IMR-90 (cell line): ENCODE results near the gene CHN2. TPM values are rescaled to one million over a fixed set of nuclear protein-coding genes. Genes with fewer than 3 reads are reported as not detected.

Experiments
- ATAC-seq: fragments of 200-7000 bp; cut with Tn5 transposase; 2 replicates; pipeline ENCODE4 v1.9.1; 2020; ENCODE audit warnings: low read depth, mild to moderate bottlenecking, moderate library complexity
- BruUV-seq: library from RNA; stranded (reverse); fragments of 400-500 nt; replicated peaks from 2 replicates; lab custom pipeline; 2021; lab: Mats Ljungman, UMichigan
- CTCF ChIA-PET: fragments of 300-600 bp; formaldehyde crosslinking; extraction: SDS; loops from one replicate; lab custom pipeline; 2021; ENCODE audit warnings: antibody characterized with exemption; lab: Yijun Ruan, JAX
- POLR2A ChIA-PET: fragments of 300-600 bp; sonication (Branson Sonifier 250); formaldehyde crosslinking; loops from one replicate; lab custom pipeline; 2022; ENCODE audit warnings: antibody characterized with exemption; ENCODE audit not compliant: unreplicated experiment; lab: Charles Lee
- DNase-seq: peaks from one replicate; pipeline ENCODE4 v3.0.0; 2013
- H2AFZ ChIP-seq: replicated peaks from 2 replicates; pipeline ENCODE3; 2013; ENCODE audit warnings: low read length, mild to moderate bottlenecking; ENCODE audit not compliant: poor library complexity
- H2AK5ac ChIP-seq: 2 replicates; pipeline ENCODE4 v1.6.1; 2013; ENCODE audit warnings: low read depth, low read length, inconsistent platforms
- H2AK9ac ChIP-seq: replicated peaks from 2 replicates; pipeline ENCODE3; 2013; ENCODE audit warnings: mild to moderate bottlenecking, low read depth, low read length, moderate library complexity; ENCODE audit not compliant: poor library complexity
- H2BK120ac ChIP-seq: 2 replicates; pipeline ENCODE4 v1.6.1; 2013; ENCODE audit warnings: low read depth, low read length, inconsistent platforms
- H2BK15ac ChIP-seq: 3 replicates; pipeline ENCODE4 v1.6.1; 2013; ENCODE audit warnings: low read depth, low read length, inconsistent platforms
- H2BK20ac ChIP-seq: 2 replicates; pipeline ENCODE4 v1.6.1; 2013; ENCODE audit warnings: low read depth, mild to moderate bottlenecking, inconsistent platforms, low read length, moderate library complexity
- H2BK5ac ChIP-seq: 2 replicates; pipeline ENCODE4 v1.6.1; 2013; ENCODE audit warnings: mild to moderate bottlenecking, low read depth, low read length, inconsistent platforms; ENCODE audit not compliant: poor library complexity, severe bottlenecking
- H3K14ac ChIP-seq: replicated peaks from 2 replicates; pipeline ENCODE4 v1.6.1; 2013; ENCODE audit warnings: low read depth, low read length, inconsistent platforms
- H3K18ac ChIP-seq: 2 replicates; pipeline ENCODE4 v1.6.1; 2013; ENCODE audit warnings: low read depth, low read length, control low read depth
- H3K23ac ChIP-seq: 2 replicates; pipeline ENCODE4 v1.6.1; 2013; ENCODE audit warnings: low read depth, low read length, inconsistent platforms
- H3K27ac ChIP-seq: 2 replicates; pipeline ENCODE4 v1.5.1; 2013; ENCODE audit warnings: mild to moderate bottlenecking, control low read depth, low read length; ENCODE audit not compliant: insufficient read depth
- H3K27me3 ChIP-seq: 2 replicates; pipeline ENCODE4 v1.6.1; 2013; ENCODE audit warnings: low read length; ENCODE audit not compliant: control insufficient read depth, insufficient read depth
- H3K36me3 ChIP-seq: 2 replicates; pipeline ENCODE4 v1.6.1; 2013; ENCODE audit warnings: low read length, mixed read lengths; ENCODE audit not compliant: control insufficient read depth, insufficient read depth
- H3K4ac ChIP-seq: 2 replicates; pipeline ENCODE4 v1.6.1; 2013; ENCODE audit warnings: low read depth, low read length, inconsistent platforms
- H3K4me1 ChIP-seq: 2 replicates; pipeline ENCODE4 v1.6.1; 2013; ENCODE audit warnings: low read length, mixed read lengths; ENCODE audit not compliant: control insufficient read depth, insufficient read depth
- H3K4me2 ChIP-seq: 2 replicates; pipeline ENCODE4 v1.6.1; 2013; ENCODE audit warnings: low read depth, mild to moderate bottlenecking, control low read depth, low read length, moderate library complexity
- H3K4me3 ChIP-seq: 2 replicates; pipeline ENCODE4 v1.5.1; 2013; ENCODE audit warnings: low read depth, mild to moderate bottlenecking, control low read depth, low read length, moderate library complexity; ENCODE audit not compliant: insufficient read depth
- H3K56ac ChIP-seq: 2 replicates; pipeline ENCODE4 v1.6.1; 2013; ENCODE audit warnings: low read length, inconsistent platforms; ENCODE audit not compliant: insufficient read depth; ENCODE audit errors: extremely low read depth
- H3K79me1 ChIP-seq, 2 experiments: 2 replicates each; pipeline ENCODE4 v1.6.1; 2013; ENCODE audit warnings: low read length in 2 of 2, inconsistent platforms in 1 of 2, low read depth in 1 of 2
- H3K9ac ChIP-seq: 2 replicates; pipeline ENCODE4 v1.6.1; 2013; ENCODE audit warnings: low read depth, low read length, control low read depth
- H3K9me1 ChIP-seq: 2 replicates; pipeline ENCODE4 v1.6.1; 2013; ENCODE audit warnings: low read length, inconsistent platforms; ENCODE audit not compliant: insufficient read depth
- H3K9me3 ChIP-seq: 2 replicates; pipeline ENCODE4 v1.6.1; 2013; ENCODE audit warnings: low read length; ENCODE audit not compliant: control insufficient read depth, insufficient read depth
- H4K20me1 ChIP-seq: 2 replicates; pipeline ENCODE4 v1.6.1; 2013; ENCODE audit warnings: low read length, inconsistent platforms; ENCODE audit not compliant: insufficient read depth
- H4K5ac ChIP-seq: 2 replicates; pipeline ENCODE4 v1.6.1; 2013; ENCODE audit warnings: mild to moderate bottlenecking, low read depth, low read length, control low read depth
- H4K8ac ChIP-seq, 2 experiments: 2 replicates each; pipeline ENCODE4 v1.6.1; 2013; ENCODE audit warnings: low read depth in 2 of 2, low read length in 2 of 2, control low read depth in 1 of 2, inconsistent platforms in 1 of 2
- H4K91ac ChIP-seq: 2 replicates; pipeline ENCODE4 v1.6.1; 2013; ENCODE audit warnings: low read depth, low read length, inconsistent platforms; ENCODE audit not compliant: insufficient read depth
- BHLHE40 ChIP-seq: fragments of 150-350 bp; IDR thresholded peaks from 2 replicates; pipeline ENCODE4 v1.6.1; 2016; ENCODE audit warnings: mild to moderate bottlenecking, low read depth, low read length
- CEBPB ChIP-seq: IDR thresholded peaks from 2 replicates; pipeline ENCODE4 v1.6.1; 2012; ENCODE audit warnings: low read depth, low read length, improper control_type of control experiment
- CHD1 ChIP-seq: IDR thresholded peaks from 2 replicates; pipeline ENCODE4 v1.6.1; 2012; ENCODE audit warnings: low read depth, low read length, improper control_type of control experiment
- CTCF ChIP-seq: conservative IDR thresholded peaks from 2 replicates; pipeline ENCODE4 v1.5.1; 2012; ENCODE audit warnings: mild to moderate bottlenecking, low read depth, low read length, improper control_type of control experiment
- FOS ChIP-seq: fragments of 150-350 bp; IDR thresholded peaks from 2 replicates; pipeline ENCODE4 v1.6.1; 2016; ENCODE audit warnings: low read depth, low read length
- MAFK ChIP-seq: IDR thresholded peaks from 2 replicates; pipeline ENCODE4 v1.6.1; 2012; ENCODE audit warnings: low read depth, low read length, improper control_type of control experiment
- MAZ ChIP-seq: IDR thresholded peaks from 2 replicates; pipeline ENCODE4 v1.6.1; 2012; ENCODE audit warnings: low read depth, mild to moderate bottlenecking, low read length, improper control_type of control experiment, moderate library complexity, borderline replicate concordance
- MXI1 ChIP-seq: IDR thresholded peaks from 2 replicates; pipeline ENCODE4 v1.6.1; 2012; ENCODE audit warnings: low read depth, mild to moderate bottlenecking, low read length, moderate library complexity, borderline replicate concordance
- NFE2L2 ChIP-seq: fragments of 150-350 bp; IDR thresholded peaks from 2 replicates; pipeline ENCODE4 v1.6.1; 2016; ENCODE audit warnings: low read depth, mild to moderate bottlenecking, low read length
- POLR2A ChIP-seq: IDR thresholded peaks from 2 replicates; pipeline ENCODE4 v1.6.1; 2012; ENCODE audit warnings: mild to moderate bottlenecking, low read depth, low read length
- RAD21 ChIP-seq: IDR thresholded peaks from 2 replicates; pipeline ENCODE4 v1.6.1; 2012; ENCODE audit warnings: low read length, improper control_type of control experiment
- RCOR1 ChIP-seq: IDR thresholded peaks from 2 replicates; pipeline ENCODE4 v1.6.1; 2012; ENCODE audit warnings: mild to moderate bottlenecking, low read length, improper control_type of control experiment; ENCODE audit not compliant: insufficient replicate concordance
- USF2 ChIP-seq: fragments of 150-350 bp; IDR thresholded peaks from 2 replicates; pipeline ENCODE4 v1.6.1; 2017; ENCODE audit warnings: mild to moderate bottlenecking, antibody characterized with exemption, low read length, low read depth
- WGBS, 2 experiments: methylation state at CpG; one replicate each; pipeline versions ENCODE4 v1.1.5 to v1.1.7; 2013; ENCODE audit warnings: missing lambda C conversion rate in 2 of 2; ENCODE audit not compliant: insufficient read length in 1 of 2; ENCODE audit errors: extremely low coverage in 2 of 2; 5-methylcytosine and 5-hydroxymethylcytosine counted together
- dilution Hi-C: fragments of 300-500 bp; cut with HindIII; formaldehyde crosslinking; loops from one replicate; pipeline ENCODE4 v1.14.3; 2018; ENCODE audit warnings: low sequenced_read_pairs; ENCODE audit not compliant: unreplicated experiment
- in situ Hi-C: fragments of 300-500 bp; cut with MboI; formaldehyde crosslinking; loops from 3 replicates; pipeline ENCODE4 v1.14.3; 2019; ENCODE audit warnings: low sequenced_read_pairs, inconsistent platforms, mixed read lengths
- intact Hi-C: fragments of 100-400 bp; cut with micrococcal nuclease; formaldehyde crosslinking; loops from 2 replicates; pipeline ENCODE4 v1.10.0; 2022
- polyA plus RNA-seq, 3 experiments: library from polyadenylated mRNA; depleted of rRNA; stranded (reverse); fragments of >200 nt; gene quantifications; 2 replicates each; pipeline ENCODE4 v1.2.3, GENCODE V29; 2012; ENCODE audit warnings: low replicate concordance in 1 of 3
- total RNA-seq: library from RNA; depleted of rRNA; stranded (reverse); fragments of >200 nt; gene quantifications from 2 replicates; pipeline ENCODE4 v1.2.3, GENCODE V29; 2012
- TF ChIP-seq, protein P1 (sequence below): fragments of 150-350 bp; IDR thresholded peaks from 2 replicates; pipeline ENCODE4 v1.6.1; 2016; ENCODE audit warnings: low read depth, mild to moderate bottlenecking, low read length, moderate library complexity, borderline replicate concordance

The CHN2 gene
- total and polyA plus RNA-seq, 2 of the 4 experiments (the other 2 are of a cell fraction) = not detected

DNA sequence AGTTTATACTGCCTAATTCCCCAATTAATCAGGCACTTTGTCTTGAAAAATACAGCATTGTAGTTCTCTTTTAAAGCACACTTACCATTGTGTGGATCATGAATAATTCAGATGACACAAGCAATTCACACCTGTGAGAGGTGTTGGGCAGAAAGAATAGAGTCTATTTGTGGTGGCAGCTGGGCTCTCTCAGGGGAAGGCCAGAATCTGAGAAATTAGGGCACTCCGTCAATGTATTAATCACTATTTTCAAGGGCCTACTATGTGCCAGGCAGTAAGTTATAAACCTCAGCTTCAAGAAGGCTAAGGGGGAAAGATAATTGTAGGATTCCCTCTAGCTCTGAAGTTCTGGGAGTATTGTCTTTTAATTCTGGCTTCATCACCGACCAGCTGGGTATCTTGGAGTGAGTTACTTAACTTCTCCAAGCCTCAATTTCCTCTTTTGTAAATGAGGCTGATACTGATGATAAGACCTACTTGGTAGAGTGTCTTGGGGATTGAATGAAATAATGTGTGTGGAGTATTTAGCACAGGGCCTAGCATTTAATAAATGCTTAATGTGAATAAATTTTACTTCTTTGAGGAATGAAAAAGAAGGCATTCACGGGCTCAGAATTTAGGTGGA lies 2.5 kb downstream of the CHN2 start (continued):
- no peak for TF ChIP-seq FOS
- no peak for TF ChIP-seq RAD21

- no TSS peak for BruUV-seq
- Histone ChIP-seq H3K23ac (no peak overlapping the region), H4K91ac (no peak overlapping the region), H3K79me1 (no peaks in the 10 kb centered on the region), H4K8ac (no peak overlapping the region), H2AK5ac (no peak overlapping the region), H4K20me1 (no peaks in the 10 kb centered on the region; the same call in 1 of the 2 replicates), H4K5ac (no peak overlapping the region), H3K4me1 (no peaks in the 10 kb centered on the region), H3K18ac (no peak overlapping the region), H3K36me3 (no peaks in the 10 kb centered on the region), H3K9me3 (no peaks in the 10 kb centered on the region), H3K56ac (no peak overlapping the region), H3K9me1 (no peaks in the 10 kb centered on the region), H3K27ac (no peak overlapping the region), H2BK5ac (no peak overlapping the region), H3K4ac (no peak overlapping the region), H3K9ac (no peak overlapping the region), H3K4me2 (no peak overlapping the region), H2BK120ac (no peak overlapping the region), H3K14ac (no peak overlapping the region), H2BK15ac (no peak overlapping the region), H2BK20ac (no peak overlapping the region), H3K27me3 (peaks cover 27% of the 10 kb centered on the region), H3K4me3 (no peak overlapping the region), H2AFZ (no peak overlapping the region), H2AK9ac (no peak overlapping the region)
- ChIA-PET CTCF (no interaction called here), POLR2A (no interaction called here)
- 25% methylated on average over 2 of the region's 3 CpGs; no CpG with 5 or more reads in 1 of the 2 experiments for WGBS, 2 experiments
- in situ Hi-C loops = no loop called here
- no peak for DNase-seq
- dilution Hi-C loops = no loop called here
- no peak for ATAC-seq
- intact Hi-C loops = no loop called here
- TF ChIP-seq RAD21 (no peak), USF2 (no peak), RCOR1 (no peak), MAFK (no peak), FOS (no peak), CEBPB (no peak), CTCF (no peak), MAZ (no peak), NFE2L2 (no peak), BHLHE40 (no peak), POLR2A (no peak), MXI1 (no peak), CHD1 (no peak)
- TF ChIP-seq, protein P1, sequence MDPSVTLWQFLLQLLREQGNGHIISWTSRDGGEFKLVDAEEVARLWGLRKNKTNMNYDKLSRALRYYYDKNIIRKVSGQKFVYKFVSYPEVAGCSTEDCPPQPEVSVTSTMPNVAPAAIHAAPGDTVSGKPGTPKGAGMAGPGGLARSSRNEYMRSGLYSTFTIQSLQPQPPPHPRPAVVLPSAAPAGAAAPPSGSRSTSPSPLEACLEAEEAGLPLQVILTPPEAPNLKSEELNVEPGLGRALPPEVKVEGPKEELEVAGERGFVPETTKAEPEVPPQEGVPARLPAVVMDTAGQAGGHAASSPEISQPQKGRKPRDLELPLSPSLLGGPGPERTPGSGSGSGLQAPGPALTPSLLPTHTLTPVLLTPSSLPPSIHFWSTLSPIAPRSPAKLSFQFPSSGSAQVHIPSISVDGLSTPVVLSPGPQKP = no peak
These were observed 3.3 kb downstream of the CHN2 start for GRCh38 chr7:29197916-29198315.
